Ascending aorta (tissue), 2 donors: ENCODE data around the gene GABBR1. TPM values are rescaled to one million over a fixed set of nuclear protein-coding genes. Genes with fewer than 3 reads are reported as not detected.
"Not testable (repeated sequence)": the region's sequence is repeated elsewhere in the genome, so short reads cannot be mapped to it uniquely, and the experiment has no call there.

ENCODE experiments used
- DNase-seq, 2 donors: peaks; one replicate each; pipeline ENCODE4 v3.0.0-alpha.2; 2019; ENCODE audit warnings: low spot score in 2 of 2
- H3K27ac ChIP-seq, 2 donors: fragments of 200-600 bp; sonication (generic); one replicate each; pipeline ENCODE4 v1.5.1; 2016 to 2017; ENCODE audit warnings: mild to moderate bottlenecking in 1 of 2
- H3K27me3 ChIP-seq: fragments of 200-600 bp; sonication (generic); one replicate; pipeline ENCODE4 v1.5.1; 2017
- H3K36me3 ChIP-seq, 2 donors: fragments of 200-600 bp; sonication (generic); one replicate each; pipeline ENCODE4 v1.5.1; 2016
- H3K4me1 ChIP-seq, 2 donors: fragments of 200-600 bp; sonication (generic); one replicate each; pipeline ENCODE4 v1.5.1; 2016 to 2017; ENCODE audit warnings: mild to moderate bottlenecking in 1 of 2
- H3K4me3 ChIP-seq, 2 donors: fragments of 200-600 bp; sonication (generic); one replicate each; pipeline ENCODE4 v1.5.1; 2016 to 2017; ENCODE audit warnings: mild to moderate bottlenecking in 1 of 2
- H3K9me3 ChIP-seq, 2 donors: fragments of 200-600 bp; sonication (generic); one replicate each; pipeline ENCODE4 v1.5.1; 2016
- intact Hi-C: fragments of 100-400 bp; cut with DNase I; formaldehyde crosslinking; loops from one replicate; pipeline ENCODE4 v1.15.1; 2023
- total RNA-seq: library from RNA; depleted of rRNA; stranded (reverse); fragments of >200 nt; gene quantifications from one replicate; pipeline ENCODE4 v1.1.0, GENCODE V29; 2016
- TF ChIP-seq, protein P1 (sequence below), 3 experiments: fragments of 200-600 bp in 2 of 3; fragments of 450-650 bp in 1 of 3; sonication (generic) in 2 of 3; IDR thresholded peaks; one replicate each; pipeline ENCODE4 v1.5.1; 2016 to 2019; ENCODE audit warnings: antibody characterized with exemption in 3 of 3, mild to moderate bottlenecking in 1 of 3, moderate library complexity in 1 of 3

Gene GABBR1
- total RNA-seq, 1 donor from 2014 or later, result 166 TPM

DNA sequence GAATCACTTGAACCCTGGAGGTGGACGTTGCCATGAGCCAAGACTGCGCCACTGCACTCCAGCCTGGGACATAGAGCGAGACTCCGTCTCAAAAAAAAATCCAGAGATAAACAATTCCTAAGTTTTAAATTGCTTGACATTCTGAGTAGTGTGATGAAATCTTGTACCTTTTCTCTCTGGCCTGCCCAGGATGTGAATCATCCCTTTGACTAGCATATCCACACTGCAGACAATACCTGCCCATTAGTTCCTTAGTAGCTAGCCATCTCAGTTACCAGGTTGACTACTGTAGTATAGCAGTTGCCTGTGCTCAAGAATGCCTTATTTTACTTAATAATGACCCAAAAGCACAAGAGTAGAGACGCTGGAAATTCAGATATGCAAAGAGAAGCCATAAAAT is 45.1 kb upstream of the GABBR1 start:
- TF ChIP-seq, protein P1, sequence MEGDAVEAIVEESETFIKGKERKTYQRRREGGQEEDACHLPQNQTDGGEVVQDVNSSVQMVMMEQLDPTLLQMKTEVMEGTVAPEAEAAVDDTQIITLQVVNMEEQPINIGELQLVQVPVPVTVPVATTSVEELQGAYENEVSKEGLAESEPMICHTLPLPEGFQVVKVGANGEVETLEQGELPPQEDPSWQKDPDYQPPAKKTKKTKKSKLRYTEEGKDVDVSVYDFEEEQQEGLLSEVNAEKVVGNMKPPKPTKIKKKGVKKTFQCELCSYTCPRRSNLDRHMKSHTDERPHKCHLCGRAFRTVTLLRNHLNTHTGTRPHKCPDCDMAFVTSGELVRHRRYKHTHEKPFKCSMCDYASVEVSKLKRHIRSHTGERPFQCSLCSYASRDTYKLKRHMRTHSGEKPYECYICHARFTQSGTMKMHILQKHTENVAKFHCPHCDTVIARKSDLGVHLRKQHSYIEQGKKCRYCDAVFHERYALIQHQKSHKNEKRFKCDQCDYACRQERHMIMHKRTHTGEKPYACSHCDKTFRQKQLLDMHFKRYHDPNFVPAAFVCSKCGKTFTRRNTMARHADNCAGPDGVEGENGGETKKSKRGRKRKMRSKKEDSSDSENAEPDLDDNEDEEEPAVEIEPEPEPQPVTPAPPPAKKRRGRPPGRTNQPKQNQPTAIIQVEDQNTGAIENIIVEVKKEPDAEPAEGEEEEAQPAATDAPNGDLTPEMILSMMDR (IDR thresholded peaks at IDR 0.05), result no peak
- intact Hi-C loops, result no loop called here
- Histone ChIP-seq H3K4me1 (no peaks in the 10 kb centered on the region), H3K27me3 (peaks cover 3% of the 10 kb centered on the region), H3K4me3 (no peak overlapping the region), H3K27ac (no peak overlapping the region), H3K9me3 (no peaks in the 10 kb centered on the region), H3K36me3 (no peaks in the 10 kb centered on the region)
- DNase-seq, result no peak

DNA sequence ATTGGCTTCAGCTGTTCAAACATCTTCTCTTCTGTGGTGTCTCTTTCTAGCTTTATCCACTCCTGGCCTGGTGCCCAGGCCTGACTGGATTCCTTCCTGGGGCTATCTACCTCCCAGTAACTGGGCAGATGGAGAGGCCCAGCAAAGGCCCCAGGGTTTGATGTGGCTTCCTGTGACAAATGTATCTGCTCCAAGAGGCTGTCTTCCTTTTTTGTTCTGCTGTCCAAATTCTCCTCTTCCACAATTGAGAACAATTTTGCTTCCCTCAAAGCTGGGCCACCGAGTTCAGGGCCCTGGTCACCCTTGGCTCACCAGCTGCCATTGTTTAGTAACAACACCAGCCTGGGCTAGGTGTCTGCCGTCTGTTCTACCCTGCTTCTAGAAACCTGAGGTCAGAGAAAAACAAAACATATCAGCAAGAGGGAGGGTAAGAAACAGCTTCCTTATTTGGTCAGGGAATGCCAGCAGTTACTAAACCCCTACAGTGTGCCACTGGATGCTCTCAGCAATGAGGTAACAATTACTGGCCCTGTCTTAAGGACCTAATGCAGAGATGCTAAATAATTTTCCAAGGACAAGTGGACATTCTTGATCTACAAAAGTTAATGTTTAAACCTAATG is 44.1 kb upstream of the GABBR1 start:
- H3K27me3 ChIP-seq, result peaks cover 3% of the 10 kb centered on the region
- DNase-seq, result no peak
- no peaks in the 10 kb centered on the region for H3K36me3 ChIP-seq
- TF ChIP-seq, protein P1 (IDR thresholded peaks at IDR 0.05), result no peak
- no peaks in the 10 kb centered on the region for H3K9me3 ChIP-seq
- H3K4me1 ChIP-seq, result no peaks in the 10 kb centered on the region
- no peak overlapping the region for H3K27ac ChIP-seq
- H3K4me3 ChIP-seq, result no peak overlapping the region
- intact Hi-C loops, result no loop called here

DNA sequence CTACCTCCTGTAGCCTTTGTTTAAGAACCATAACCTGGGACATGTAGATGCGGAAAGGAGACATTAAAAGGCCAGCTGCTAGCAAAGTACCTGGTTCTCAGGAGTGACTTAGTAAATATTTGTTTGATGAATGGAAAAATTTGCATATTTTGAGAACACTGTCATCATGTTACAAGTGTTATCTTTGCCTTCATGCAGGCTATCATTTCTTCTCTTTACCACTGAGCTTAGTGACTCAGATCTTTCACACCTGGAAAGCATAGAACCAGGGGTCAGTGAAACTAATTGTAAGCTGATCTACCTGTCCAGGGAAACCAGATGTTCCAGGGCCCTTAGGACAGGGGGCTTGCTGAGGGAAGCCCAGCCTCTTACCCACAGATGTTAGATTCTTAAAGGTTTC is 42.6 kb upstream of the GABBR1 start:
- no peak overlapping the region for H3K27ac ChIP-seq
- no peaks in the 10 kb centered on the region for H3K4me1 ChIP-seq
- no peak for DNase-seq
- intact Hi-C loops, result no loop called here
- no peak overlapping the region for H3K4me3 ChIP-seq
- H3K27me3 ChIP-seq, result peaks cover under 1% of the 10 kb centered on the region
- H3K9me3 ChIP-seq, result no peaks in the 10 kb centered on the region
- TF ChIP-seq, protein P1 (IDR thresholded peaks at IDR 0.05), result no peak
- no peaks in the 10 kb centered on the region for H3K36me3 ChIP-seq

DNA sequence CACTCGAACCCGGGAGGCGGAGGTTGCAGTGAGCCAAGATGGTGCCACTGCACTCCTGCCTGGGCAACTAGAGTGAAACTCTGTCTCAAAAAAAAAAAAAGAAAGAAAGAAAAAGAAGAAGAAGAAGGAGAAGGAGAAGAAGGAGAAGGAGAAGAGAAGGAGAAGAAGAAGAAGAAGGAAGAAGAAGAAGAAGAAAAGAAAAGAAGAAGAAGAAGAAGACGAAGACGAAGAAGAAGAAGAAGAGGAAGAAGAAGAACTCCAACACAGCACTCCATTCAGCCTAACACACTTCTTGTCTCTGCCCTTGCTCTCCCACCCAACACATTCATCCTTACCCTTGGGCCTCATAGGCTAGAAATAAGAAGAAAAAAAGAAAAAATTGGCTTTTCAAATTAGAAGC is 41.0 kb upstream of the GABBR1 start:
- TF ChIP-seq, protein P1 (IDR thresholded peaks at IDR 0.05), result no peak
- H3K36me3 ChIP-seq, result no peaks in the 10 kb centered on the region
- no peaks in the 10 kb centered on the region for H3K9me3 ChIP-seq
- intact Hi-C loops, result no loop called here
- no peak overlapping the region for H3K27ac ChIP-seq
- H3K4me3 ChIP-seq, result no peak overlapping the region
- DNase-seq, result no peak
- no peaks in the 10 kb centered on the region for H3K27me3 ChIP-seq
- H3K4me1 ChIP-seq, result no peaks in the 10 kb centered on the region

DNA sequence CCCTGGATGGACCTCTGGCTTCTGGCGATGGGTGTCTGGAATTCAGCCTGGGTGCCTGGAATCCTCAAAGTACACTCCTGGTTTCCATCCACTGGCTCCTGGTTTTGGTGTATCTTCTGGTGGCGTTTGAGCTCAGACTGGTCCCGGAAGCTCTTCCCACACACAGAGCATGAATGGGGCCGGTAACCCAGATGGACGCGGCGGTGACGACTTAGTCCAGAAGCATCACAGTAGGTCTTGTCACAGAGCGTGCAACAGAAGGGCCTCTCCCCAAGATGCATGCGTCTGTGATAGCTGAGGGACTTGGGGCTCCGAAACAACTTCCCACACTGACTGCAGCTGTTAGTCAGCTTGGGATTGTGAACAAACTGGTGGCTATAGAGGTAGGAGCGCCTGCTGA is 40.2 kb upstream of the GABBR1 start:
- no peak for DNase-seq
- H3K4me3 ChIP-seq, result no peak overlapping the region
- no peaks in the 10 kb centered on the region for H3K4me1 ChIP-seq
- no peaks in the 10 kb centered on the region for H3K9me3 ChIP-seq
- no peaks in the 10 kb centered on the region for H3K27me3 ChIP-seq
- TF ChIP-seq, protein P1 (IDR thresholded peaks at IDR 0.05), result no peak
- no peaks in the 10 kb centered on the region for H3K36me3 ChIP-seq
- H3K27ac ChIP-seq, result no peak overlapping the region
- intact Hi-C loops, result no loop called here

DNA sequence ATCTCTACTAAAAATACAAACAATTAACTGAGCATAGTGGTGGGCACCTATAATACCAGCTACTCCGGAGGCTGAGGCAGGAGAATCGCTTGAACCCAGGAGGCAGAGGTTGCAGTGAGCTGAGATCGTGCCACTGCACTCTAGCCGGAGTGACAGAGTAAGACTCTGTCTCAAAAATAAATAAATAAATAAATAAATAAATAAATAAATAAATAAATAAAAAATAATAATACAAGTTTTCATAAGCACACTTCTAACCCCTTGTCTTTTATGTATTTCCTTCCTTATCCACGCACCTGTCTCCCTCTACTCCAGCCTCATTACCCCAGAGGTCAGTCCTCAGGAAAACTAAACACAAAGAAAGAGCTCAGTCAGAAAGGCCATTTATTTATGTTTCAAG is 39.1 kb upstream of the GABBR1 start:
- DNase-seq, intact Hi-C loops, H3K27me3 ChIP-seq, H3K36me3 ChIP-seq, H3K27ac ChIP-seq, H3K4me1 ChIP-seq, H3K9me3 ChIP-seq, H3K4me3 ChIP-seq: not testable (repeated sequence)
